DMS153 (cell line): ENCODE measurements around the gene UPF2.
"Not testable (repeated sequence)": the region's sequence is repeated elsewhere in the genome, so short reads cannot be mapped to it uniquely, and the experiment has no call there.

Experiments
- DNase-seq: peaks from one replicate; lab custom pipeline; 2025; lab: John Stamatoyannopoulos, UW

Gene UPF2

DNA sequence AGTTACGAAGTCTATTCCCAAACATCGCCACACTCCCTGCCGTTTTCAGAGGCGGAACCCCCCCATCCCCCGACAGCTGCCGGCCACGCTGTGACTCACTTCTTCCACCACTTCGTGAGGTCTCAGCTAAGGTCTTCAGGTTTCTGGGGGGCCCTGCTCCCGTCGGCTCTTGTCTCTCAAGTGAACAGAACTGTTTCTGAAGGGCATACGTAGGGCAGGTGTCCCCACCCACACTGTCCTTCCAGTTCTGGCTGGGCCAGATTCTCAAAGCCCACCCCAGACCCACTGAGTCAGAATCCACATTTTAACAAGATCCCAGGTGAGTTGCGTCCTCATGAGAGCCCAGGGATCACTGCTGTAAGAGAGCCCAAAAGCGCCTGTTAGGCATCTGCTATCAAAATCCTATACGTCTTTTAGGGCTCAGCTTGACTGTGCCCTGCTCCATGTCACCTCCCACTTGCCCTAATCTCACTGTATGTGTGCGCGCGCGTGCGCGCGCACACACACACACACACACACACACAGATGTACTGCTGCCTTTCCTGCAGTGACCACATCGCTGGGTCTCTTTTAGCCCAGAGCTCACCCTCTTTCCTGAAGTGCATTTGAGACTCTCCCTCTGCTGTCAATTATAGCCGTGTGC is 140.7 kb downstream of the UPF2 start:
- DNase-seq, result no peak

DNA sequence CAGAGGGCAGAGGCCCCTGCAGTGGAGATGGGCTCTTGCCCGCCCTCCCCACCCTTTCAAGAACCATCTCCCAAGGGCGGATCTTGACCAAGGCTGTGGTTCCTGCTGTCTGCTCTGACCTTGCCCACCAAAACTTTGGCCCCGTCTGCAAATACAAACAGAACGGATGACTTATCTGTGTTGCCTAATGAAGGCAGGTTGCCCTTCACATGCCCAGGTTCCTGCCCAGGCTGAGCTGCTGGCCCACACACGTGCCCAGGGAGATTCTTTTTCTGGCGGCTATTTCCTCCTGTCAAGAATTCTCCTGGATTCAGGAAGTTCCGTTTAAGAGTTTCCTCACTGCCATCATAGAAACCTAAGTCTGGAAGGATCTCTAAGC is 141.2 kb downstream of the UPF2 start:
- no peak for DNase-seq

DNA sequence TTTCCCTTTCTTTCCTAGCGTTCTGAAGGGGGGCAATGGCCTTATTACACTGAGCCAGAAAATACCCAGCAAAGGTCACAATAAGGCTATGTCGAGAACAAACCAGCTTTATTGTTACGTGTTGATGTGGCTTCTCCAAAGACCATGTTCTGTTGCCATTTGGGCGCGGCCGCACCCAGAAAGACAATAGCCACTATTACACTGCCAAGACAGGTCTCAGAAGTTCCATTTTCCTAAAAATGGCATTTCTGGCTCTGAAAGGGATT is 141.6 kb downstream of the UPF2 start:
- DNase-seq, result no peak

DNA sequence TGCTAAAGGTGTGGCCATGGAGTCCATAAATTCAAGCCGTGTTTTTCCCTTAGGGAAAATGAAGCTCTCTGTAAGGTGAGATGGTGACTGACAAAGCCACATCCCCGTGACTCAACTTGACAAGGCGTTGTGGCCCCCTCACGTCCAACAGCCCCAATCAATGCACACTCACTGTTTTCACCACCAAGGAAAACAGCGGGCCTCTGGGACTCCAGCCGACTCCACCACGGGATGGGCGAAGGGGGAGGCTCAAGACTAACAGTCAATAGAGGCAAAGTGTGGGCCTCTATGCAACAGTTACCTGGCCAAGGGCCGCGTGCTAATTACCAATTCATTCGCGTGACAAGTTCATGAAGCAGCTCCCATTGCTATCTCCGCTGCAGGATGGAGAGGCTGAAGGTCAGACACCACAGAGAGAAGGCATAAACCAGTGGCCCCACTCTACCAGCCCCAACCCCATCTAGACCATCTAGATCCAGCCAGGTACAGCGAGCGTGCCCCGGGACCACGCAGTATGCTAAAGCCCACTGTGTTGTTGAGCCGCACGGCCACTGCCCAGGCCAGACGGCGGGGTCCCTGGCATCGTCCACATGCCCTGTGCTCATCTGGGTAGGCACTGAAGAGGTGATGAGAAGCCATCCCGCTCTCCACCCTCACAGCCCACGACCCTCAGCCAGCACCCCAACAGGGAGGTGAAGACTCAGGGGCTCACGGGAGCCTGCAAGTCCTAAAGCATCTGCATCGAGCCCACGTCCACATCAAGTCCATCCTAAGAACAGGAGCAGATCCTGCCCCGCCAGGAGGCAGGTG is 143.3 kb downstream of the UPF2 start:
- DNase-seq, result no peak

DNA sequence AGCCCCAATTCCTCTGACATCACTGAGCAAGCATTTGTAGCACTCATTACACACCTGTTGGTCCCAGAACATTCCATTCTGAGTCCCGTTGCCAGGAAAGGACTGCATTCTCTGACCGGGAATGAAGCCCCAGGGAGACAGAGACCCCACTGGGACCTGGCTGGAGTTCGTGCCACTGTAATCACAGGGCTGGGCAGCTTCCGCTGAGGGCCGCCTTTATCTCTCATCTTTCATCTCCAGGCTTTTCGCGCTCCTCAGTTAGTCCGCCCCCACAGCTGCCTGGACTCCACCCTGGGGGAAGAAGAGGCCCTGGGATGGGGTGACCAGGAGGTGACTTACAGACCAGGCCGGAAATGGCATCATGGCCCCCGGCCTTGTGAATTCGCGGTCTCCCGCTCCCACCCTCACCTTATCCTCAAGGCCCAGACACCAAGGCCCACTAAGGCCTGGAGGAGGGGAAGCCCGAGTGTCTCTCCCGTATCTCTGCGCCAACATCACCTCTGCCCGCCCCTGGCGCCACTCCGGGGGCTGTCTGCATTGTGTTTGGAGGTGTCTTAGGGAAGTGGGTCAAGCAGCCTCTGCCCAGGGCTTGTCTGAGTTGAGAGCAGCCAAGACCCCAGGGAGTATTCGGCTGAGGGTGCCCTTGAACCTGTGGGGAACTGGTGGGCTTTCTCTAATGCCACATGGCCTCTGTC is 144.1 kb downstream of the UPF2 start:
- DNase-seq, result no peak

DNA sequence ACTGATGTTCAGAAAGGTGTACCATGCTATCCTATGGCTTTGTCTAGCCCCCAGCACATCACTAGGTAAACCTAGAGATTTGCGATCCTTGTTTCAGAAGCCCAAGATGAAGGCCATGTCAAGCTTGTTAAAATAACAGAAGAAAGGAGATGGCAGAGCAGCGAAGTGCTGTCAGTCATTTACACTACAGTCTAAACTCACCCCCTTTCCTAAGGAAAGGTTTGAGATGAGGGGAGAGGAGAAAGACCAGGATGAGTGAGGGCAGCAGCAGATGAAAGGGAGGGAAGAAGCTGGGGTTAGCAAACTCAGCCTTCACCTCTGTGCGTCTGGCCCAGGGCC is 144.6 kb downstream of the UPF2 start:
- no peak for DNase-seq

DNA sequence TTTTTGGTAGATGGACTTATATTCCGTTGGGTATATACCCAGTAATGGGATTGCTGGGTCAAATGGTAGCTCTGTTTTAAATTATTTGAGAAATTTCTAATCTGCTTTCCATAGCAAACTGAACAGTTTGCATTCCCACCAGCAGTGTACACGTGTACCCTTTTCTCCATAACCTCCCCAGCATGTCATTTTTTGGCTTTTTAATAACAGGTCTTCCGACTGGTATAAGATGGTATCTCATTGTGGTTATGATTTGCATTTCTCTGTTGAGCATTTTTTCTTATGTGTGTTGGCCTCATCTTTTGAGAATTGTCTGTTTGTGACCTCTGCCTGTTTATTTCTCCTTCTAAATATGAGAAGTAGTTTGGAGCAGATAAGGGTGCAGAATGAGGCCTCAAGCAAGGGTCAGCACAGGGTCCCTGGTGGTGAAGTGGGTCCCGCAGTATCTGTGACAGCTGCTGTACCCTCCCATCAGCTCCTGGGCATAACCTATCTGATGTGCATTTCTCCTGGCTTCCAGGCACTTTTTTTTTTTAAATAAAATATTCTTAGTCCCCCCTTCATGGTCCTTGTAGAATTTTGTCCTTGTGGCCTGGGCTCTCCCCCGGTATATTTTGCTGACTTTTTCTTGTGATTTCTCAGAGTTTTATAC is 145.9 kb downstream of the UPF2 start:
- DNase-seq, result no peak

DNA sequence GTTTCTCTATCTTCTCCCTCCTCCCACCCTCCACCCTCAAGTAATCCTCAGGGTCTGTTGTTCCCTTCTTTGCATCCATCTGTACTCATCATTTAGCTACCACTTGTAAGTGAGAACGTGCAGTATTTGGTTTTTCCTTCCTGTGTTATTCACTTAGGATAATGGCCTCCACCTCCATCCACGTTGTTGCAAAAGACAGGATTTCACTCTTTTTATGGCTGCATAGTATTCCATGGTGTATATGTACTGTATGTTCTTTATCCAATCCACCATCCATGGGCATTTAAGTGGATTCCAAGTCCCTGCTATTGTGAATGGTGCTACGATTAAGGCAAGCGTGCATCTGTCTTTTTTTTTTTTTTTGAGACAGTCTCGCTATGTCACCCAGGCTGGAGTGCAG is 147.0 kb downstream of the UPF2 start:
- no peak for DNase-seq

DNA sequence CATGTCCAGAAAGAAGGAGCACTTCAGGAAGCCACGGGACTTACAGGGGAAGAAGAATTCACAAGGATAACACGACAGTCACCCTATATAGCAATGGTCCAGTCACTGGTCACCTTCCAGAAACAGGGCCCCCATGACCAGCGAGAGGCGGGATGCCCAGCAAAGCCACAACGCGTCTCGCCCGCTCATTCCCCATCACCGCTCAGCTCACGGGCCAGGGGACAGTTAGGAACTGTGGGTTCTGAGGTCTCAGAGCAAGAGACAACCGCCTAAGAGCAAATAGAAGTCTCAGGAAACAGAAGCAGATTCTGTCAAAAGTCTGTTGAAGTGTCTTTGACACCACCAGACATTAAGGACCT is 147.5 kb downstream of the UPF2 start:
- no peak for DNase-seq

DNA sequence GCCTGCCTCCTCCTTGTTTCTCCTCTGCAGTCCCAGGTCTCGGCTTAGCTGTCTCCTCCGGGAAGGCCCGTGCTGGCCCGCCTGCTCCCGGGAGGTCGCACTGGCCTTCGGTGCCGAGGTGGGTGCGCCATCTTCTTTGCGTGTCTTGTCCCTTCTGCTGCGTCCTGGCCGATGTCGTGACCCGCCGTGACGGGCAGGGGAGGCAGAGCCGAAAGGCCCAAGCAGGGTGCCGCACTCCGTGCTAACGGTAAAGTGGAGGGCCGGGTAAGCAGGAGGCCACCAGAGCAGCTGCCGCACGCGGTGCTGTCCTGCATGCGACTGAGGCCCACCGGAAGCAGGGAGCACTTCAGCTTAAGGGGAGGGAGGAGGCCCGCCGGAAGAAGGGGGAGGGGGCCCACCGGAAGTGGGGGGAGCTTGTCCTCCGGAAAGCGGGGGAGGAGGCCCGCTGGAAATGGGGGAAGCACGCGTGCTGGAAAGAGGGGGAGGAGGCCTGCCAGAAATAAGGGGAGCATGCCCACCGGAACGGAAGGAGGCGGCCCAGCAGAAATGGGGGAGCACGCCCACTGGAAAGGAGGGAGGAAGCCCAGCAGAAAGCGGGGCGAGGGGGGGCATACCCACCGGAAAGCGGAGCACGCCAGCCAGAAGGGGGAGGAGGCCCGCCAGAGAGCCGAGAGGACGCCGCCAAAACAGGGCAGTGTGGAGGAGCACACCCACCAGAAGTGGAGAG is 148.1 kb downstream of the UPF2 start:
- no peak for DNase-seq

DNA sequence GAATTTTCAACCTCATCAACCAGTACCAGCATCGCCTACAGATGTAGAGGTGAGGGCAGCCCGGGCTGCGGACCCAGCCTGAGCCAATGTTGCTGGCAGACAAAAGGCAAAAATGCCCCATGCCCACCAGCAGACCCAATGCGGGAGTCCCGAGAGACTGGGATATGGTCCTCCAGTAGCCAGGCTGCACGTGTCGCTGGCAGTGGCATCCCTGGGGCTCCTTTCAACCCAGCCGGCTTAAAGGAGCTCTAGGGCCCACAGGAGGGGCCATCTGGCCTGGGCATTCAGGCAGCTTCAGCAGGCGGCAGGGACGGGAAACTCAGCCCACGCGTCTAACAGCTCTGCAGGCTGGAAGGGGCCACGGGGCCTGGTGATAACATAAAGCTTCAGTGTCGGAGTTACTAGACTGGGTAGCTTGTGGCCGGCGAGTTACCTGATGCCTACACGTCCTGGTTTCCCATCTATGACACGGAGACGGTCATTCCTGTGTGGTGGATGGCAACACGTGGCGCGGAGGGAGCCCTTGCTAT is 148.8 kb downstream of the UPF2 start:
- DNase-seq, result no peak

DNA sequence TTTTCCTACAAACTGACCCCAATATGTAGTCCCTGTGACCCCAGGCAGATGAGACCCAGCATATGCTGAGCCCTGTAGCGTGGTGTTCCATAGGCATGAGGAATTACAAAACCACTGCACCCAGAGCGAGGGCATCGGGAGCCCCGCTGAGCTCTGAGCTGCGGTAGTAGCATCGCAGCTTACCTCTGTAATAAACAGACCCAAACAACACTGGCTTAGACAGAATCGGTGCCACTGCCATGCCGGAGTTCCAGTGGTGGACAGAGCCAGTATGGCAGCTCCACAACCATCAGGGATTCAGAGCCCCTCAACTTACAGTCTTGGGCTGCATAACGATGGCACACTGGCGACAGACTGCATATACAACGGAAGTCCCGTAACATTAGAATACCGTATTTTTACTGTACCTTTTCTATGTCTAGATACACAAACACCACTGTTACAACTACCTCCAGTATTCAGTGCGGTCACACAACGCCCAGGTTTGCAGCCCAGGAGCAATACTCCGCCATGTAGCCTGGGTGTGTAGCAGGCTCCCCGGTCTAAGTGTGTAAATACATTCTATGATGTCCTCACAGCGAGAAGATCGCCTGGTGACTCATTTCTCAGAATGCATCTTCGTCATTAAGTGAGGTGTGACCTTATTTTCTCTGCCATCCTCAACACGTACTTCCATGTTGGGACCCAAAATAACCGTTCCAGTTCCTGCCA is 150.7 kb downstream of the UPF2 start:
- no peak for DNase-seq

DNA sequence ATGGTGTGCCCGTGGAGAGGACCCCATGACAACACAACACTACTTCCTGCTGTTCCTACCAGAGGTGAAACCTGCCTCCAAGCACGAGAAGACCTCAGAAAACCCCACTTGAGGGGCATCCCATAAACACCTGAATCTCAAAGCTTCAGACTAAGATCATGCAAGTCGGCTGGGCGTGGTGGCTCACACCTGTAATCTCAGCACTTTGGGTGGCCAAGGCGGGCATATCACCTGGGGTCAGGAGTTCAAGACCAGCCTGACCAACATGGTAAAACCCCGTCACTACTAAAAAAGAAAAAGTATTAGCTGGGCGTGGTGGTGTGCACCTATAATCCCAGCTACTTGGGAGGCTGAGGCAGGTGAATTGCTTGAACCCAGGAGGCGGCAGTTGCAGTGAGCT is 153.3 kb downstream of the UPF2 start:
- DNase-seq, result not testable (repeated sequence)

DNA sequence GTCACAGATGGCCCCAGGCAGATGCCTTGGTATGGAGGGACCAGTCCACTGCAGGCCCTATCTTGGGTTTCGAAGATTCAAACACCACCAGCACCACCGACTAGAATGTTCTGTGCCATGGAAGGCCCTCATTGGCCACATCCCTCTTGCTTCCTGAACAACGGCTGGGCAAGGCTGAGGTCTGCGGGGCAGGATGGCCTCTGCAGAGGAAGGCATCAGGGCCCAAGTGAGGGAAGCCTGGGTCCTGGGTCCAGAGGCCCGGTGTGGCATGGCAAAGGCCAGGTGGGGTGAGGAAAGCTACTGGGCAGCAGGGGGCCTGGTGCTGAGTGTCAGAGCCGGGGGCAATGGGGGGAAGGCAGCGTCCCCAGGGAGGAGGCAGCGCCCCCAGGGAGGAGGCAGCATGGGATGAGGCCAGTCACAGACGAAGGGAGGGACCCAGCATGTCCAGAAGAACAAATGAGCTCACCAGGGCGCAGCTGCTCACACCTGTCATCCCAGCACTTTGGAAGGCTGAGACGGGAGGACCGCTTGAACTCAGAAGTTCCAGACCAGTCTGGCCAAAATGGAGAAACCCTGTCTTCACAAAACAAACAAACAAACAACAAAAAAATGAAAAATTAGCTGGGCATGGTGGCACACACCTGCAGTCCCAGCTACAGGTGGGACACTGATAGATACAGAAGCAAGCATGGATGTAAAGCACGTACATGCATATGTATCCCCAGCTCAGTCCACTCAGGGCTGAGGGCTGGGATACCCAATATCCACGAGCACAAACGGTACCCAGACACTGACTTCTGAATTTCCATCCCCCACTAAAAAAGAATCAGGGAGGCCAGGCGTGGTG is 155.0 kb downstream of the UPF2 start:
- no peak for DNase-seq

DNA sequence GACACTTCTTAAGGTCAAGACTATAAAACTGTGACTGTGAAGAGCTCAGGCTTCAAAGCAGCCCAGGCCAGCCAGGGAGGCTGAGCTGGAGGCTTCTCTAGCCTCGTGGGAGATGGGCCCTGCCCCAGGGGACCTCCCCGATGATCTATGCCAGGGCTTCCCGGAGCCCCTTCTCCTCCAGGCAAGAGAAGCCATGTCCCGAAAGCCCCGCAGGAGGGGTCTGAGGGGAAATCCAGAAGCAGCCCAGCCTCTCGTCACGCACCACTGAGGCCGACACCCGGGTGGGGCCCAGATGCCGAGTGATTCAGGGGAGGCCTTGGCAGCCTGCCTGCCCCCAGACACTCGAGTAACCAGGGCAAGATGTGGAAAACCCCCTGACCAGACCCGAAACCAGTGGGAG is 155.8 kb downstream of the UPF2 start:
- DNase-seq, result no peak

DNA sequence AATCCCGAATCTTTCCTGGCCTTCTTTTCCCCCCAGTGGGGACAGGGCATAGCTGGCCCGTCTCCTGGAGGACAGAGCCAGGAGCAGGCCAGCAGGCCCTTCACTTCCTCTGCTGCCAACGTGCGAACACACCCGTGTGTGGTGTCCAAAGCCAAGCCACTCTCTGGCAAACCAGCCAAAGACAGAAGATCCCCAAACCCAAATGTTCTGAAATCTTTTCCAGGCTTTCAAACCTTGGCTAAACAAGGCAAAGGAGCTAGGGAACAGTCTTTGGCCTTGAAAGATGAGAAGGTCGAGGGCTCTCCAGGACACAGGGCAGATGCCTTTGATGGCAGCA is 156.5 kb downstream of the UPF2 start:
- no peak for DNase-seq

DNA sequence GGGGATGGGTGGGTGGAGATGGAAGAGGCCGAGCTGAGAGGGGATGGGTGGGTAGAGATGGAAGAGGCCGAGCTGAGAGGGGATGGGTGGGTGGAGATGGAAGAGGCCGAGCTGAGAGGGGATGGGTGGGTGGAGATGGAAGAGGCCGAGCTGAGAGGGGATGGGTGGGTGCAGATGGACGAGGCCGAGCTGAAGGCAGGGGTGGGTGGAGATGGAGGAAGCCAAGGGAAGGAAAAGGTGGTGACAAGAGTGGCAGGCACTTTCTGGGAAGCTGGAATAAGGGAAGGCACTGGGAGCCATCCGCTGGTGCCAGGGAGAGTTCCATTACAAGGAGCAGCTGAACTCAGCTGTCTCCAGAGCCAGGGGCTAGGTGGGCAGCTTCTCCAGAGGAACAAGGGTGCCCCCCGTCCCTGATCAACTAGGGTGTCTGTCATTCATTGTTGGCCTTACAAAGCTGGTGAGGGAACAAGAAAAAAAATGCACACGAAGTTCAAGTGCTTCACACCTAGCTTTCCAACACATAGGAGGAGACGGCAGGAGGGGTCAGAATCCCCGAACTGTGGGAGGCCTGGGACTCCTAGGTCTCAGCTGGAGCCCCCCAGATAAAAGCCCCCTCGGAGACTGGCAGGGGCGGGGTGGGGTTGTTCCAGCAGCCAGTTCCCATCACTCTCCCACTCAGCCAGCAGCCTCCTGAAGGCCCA is 157.0 kb downstream of the UPF2 start:
- no peak for DNase-seq

DNA sequence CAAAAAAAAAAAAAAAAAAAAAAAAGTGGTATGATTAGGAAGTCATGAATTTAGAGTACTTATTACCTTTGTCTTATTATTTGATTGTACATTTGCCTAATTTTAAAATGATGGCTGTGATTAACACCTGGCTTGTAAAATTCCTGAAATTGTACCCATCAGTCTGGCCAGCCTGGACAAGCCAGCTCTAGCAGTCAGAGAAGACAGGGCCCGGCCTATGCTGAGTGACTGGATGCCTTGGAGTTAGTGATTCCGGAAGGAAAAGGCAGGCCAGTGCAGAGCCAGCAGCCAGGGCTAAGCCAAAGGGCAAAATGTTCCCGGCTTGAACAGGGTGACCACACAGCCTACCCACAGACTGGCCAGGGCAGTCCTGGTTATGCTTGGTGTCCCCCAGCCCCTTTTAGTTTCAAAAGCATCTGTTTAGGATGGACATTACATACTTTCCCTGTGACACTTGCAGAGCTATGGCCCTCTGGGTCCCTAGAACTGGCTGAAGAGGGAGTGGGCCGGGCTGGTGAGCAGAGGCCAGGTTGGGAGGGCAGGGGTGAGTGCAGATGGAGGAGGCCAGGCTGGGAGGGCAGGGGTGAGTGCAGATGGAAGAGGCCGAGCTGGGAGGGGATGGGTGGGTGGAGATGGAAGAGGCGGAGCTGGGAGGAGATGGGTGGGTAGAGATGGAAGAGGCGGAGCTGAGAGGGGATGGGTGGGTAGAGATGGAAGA is 157.7 kb downstream of the UPF2 start:
- no peak for DNase-seq

DNA sequence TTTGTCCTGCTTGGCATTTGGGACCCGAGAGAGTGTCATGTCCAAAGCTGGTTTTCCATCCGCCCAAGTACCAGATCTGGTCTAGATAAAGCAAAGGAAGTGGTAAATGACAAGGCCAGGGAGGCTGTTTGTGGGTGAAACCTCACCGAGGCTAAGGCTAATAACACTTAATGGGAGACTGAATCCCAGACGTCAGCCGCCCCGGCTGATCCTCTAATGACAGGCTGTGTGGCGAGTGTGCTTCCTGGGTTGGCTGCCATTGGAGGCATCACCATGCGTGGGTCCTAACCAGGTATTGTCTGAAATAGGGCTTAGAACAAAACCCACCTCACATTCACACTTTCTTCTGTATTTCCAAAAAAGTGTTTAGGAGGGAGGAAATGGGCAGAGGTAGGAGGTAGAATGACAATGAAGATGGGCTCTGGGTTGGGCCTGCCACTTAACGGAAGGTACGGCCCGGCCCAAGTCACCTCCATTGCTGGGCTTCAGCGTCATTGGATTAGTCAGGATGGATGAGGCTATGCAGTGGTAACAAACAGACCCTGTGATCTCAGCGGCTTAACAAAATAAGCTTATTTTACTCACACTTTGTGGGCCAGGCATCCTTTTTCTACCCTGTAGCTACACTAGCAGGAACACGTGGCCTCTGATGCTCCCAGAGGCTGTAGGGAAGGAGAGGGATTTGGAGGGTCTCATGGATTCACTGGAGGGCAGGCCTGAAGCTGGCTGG is 159.8 kb downstream of the UPF2 start:
- DNase-seq, result no peak
